NCI-H2227 (cell line): ENCODE measurements around the gene CEP170B.
A peak's percentile ranks its signal among the peaks of the same experiment; 100 is the strongest.
"Not testable (repeated sequence)": the region's sequence is repeated elsewhere in the genome, so short reads cannot be mapped to it uniquely, and the experiment has no call there.

Experiments used
- DNase-seq: peaks from one replicate; lab custom pipeline; 2025; ENCODE audit not compliant: unreplicated experiment; lab: John Stamatoyannopoulos, UW

Gene CEP170B

DNA sequence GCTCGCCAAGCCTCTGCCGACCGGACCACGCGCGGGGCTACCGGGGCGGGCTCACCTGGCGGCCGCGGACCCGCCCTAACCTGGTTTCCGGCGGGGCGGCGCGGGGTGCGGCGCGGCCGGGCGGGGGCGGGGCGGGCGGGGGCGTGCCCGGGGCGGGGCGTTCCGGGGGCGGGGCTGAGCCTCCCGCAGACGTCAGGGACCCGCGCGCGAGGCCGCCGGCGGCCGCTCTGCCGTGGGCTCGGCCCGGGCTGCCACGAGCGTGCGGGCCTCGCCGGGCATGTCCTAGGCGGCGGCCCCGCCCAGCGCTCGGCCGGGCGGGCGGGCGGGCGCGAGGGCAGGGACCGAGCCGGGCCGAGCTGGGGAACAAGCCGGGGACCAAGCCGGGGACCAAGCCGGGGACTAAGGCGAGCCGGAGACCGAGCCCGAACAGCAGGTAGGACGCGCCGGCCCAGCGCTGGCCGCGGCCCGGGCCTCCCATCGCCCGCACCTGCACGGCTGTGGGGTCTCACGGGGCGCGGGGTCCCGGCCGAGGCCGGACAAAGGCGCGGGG, at the start of gene CEP170B:
Gene CEP170B, plus strand, starts transcription at position 188 of the 550 bp plus-strand sequence. CDS start 3,183 bp downstream, outside the sequence.
- peak; percentile 47 for DNase-seq

DNA sequence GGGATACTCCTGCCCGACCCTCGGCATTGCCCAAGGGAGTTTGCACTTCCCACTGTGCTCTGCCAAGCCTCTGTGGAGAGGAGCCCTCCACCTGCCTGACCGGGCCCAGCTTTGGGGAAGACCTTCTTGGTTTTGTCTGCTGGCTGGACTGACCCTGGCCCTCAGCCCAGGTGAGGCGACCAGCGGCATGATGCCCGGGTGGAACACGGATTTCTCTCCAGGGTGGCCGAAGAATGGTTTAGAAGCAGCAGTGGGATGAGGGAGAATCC, 48.5 kb upstream of the CEP170B start:
- DNase-seq: no peak

- DNase-seq: no peak
Observed at GRCh38 chr14:104817930-104818713, 46.9 kb upstream of the CEP170B start.

DNA sequence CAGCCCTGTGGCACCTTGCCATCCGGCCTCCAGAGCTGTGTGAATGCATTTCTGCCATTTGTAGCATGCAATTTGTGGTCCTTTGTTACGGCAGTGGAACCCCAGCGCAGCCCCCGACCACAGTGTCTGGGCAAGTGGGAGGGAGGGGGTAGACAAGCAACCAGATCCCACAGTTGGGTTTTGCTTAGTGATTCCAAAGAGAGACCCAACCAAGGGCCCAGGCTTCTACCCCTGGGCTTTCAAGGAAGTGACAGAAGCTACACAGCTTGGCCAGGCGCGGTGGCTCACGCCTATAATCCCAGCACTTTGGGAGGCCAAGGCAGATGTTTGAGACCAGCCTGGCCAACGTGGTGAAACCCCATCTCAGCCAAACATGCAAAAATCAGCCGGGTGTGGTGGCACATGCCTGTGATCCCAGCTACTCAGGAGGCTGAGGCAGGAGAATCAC, 46.3 kb upstream of the CEP170B start:
- no peak for DNase-seq

- no peak for DNase-seq
Observed at GRCh38 chr14:104819361-104819781, 45.7 kb upstream of the CEP170B start.

- peak; percentile 78 for DNase-seq
Observed at GRCh38 chr14:104820669-104821228, 44.3 kb upstream of the CEP170B start.

DNA sequence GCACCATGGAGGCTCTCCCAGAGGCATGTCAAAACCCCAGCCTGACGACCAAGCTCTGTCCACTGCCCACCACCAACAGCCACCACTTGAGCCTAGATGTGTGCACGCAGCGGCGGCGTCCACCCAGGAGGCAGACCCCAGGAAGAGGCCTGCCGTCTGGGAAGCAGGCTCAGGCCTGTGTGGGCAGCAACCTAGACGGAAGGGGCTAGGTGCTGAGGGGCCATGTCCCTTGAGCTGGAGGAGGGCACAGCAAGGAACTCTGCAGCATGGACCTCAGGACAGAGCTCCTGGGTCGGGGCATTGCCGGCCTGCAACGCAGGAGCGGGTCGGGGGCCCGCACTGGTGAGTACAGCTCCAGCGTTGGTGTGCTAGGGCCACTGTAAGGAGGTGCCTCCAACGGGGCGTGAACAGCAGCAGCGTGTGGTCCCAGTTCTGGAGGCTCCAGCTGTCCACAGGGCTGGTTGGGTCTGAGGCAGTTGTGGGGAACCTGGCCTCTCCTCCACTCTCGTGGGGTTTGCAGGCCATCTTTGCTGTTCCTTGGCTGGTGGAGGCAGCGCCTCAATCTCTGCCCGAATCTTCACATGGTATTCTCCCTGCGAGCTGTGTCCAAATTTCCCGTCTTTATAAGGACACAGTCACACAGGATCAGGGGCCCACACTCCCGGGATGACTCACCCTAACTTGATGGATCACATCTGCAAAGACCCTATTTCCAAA, 43.7 kb upstream of the CEP170B start:
- no peak for DNase-seq

- no peak for DNase-seq
Observed at GRCh38 chr14:104821971-104822608, 43.0 kb upstream of the CEP170B start.

DNA sequence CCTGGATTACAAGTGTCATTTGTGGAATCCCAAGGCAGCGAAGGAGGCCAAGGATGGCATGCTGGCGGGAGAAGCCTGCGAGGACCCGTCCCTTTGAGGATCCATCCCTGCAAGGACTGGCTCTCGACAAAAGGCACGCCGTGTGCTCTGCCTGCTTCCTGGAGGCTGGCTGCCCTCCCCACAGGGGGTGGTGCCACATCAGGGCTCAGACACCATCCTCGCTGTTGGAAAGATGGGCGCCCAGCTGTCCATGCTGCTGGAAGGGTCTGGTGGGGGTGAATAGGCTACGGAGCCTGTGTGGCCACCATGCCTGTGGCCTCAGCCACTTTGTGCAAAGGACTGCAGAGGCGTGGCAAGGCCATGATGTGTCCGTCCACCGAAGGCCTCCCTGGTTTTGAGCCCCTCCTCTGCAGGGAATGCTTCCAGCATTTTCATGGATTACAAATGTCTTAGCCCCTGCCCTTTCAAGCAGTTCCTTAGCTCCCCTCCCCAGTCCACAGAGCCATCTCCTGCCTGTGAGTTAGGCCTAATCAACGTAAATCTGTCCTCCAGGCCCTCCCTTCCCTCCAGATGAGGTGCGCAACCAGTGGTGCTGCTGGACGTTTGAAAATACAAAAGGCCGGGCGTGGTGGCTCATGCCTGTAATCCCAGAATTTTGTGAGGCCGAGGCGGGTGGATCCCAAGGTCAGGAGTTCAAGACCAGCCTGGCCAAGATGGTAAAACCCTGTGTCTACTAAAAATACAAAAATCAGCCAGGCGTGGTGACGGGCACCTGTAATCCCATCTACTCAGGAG, 42.0 kb upstream of the CEP170B start:
- no peak for DNase-seq

DNA sequence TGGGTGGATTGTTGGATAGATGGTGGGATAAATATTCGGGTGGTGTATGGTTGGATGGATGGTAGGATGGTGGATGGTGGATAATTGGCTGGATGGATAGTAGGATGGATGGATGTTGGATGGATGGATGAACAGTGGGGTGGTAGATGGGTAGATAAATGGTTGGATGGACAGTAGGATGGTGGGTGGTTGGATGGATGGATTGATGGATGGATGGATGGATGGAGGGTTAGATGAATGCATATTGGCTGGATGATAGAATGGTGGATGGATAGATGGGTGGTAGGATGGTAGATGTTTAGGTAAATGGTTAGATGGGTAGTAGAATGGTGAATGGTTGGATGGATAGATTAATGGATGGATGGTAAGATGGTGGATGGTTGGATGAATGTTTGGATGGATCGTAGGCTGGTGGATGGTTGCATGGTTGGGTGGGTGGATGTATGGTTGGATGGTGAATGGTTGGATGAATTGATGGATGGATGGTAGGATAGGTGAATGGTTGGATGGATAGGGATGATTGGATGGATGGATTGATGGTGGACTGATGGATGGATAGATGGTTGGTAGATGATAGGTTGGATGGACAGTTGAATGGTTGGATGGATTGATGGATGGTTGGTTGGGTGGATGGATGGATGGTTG, 40.6 kb upstream of the CEP170B start:
- DNase-seq: no peak

- peak; percentile 88 for DNase-seq
Observed at GRCh38 chr14:104826189-104826860, 38.7 kb upstream of the CEP170B start.

- no peak for DNase-seq
Observed at GRCh38 chr14:104826861-104827176, 38.2 kb upstream of the CEP170B start.

DNA sequence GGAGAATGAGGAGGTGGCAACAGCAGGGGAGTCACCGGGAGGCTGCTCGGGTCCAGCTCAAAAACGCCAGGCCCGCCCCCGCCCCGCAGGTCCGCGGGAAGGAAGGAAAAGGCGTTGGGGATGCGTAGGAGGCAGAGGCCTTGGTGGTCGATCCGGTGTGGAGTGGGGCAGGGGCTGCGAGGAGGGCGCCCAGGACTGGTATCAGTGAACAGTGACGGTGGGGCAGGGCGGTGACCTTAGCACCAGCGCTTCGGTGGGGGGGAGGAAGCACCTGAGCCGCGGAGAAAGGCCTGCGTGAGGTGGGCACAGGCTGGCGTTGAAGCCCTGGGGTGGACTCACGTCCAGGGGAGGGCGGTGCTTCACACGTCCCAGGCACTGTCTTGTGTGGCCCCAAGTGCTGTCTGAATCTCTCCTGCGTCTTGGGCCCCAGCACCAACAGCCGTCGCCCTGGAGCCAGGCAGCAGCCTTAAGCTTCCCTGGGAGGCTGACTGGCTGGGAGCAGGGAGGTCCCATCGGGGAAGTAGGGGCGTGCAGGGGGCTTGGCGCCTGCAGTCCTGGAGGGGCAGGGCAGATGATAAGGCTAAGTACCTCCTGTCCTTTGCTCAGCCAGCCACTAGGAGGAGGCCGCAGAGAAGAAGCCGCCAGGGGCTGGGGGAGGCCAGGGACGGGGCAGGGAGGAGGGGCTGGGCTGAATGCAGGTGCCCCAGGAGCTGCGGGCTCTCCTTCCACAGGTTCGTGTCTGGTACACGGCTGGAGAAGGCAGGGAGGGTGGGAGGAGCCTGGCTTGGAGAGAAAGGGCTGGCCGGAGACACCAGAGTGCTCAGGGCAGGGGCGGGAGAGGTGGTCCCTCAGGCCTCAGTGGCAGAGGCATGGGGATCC, 37.7 kb upstream of the CEP170B start:
- DNase-seq: peak; percentile 79

- no peak for DNase-seq
Observed at GRCh38 chr14:104830781-104831180, 34.3 kb upstream of the CEP170B start.

DNA sequence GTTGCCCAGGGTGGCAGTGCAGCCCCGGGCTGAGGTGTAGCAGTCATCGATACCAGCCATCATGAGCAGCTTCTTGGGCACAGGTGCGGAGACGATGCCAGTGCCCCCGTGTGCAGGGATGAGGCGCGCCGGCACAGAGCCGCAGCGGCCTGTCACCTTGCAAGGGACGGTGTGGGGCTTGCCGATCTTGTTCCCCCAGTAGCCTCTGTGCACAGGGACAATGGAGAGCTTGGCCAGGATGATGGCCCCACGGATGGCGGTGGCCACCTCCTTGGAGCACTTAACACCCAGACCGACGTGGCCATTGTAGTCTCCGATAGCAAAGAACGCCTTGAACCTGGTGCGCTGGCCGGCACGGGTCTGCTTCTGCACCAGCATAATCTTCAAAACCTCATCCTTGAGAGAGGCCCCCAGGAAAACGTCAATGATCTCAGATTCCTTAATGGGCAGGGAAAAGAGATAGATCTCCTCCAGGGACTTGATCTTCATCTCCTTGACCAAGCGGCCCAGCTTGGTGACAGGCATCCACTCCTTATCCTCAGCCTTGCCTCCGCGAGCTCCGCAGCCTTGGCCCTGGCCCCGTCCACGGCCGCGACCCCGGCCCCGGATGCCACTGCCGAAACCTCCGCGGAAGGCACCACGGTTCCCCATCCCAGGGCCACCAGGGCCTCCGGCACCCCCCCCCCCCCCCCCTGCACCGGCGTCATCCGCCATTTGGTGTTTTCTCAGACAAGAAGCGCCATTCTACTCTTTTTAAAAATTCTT, 28.7 kb upstream of the CEP170B start:
- DNase-seq: not testable (repeated sequence)

GRCh38 chr14:104841730-104842129, 23.3 kb upstream of the CEP170B start:
- DNase-seq: no peak

- DNase-seq: no peak
Observed at GRCh38 chr14:104843006-104843405, 22.1 kb upstream of the CEP170B start.
